ENCODE data around the gene TCEA3. TPM values are rescaled to one million over a fixed set of nuclear protein-coding genes. Genes with fewer than 3 reads are reported as not detected.

The TCEA3 gene
- total and polyA plus RNA-seq, 10 of the 15 experiments (the other 5 are each of a cell fraction or from before 2014, with no cell fraction given): 0.06 to 0.23 (median 0.08) TPM; not detected in 7

GRCh38 chr1:23463286-23463685 lies 38.7 kb upstream of the TCEA3 start:
- Histone ChIP-seq H3K4me2 (ENCODE audit: control insufficient read depth, insufficient read depth) (no peak overlapping the region), H3K9me3 (replicated peaks; ENCODE audit: control insufficient read depth, insufficient read depth, low read length) (no peaks in the 10 kb centered on the region), H4K20me1 (ENCODE audit: control insufficient read depth, insufficient read depth) (no peaks in the 10 kb centered on the region), H3K36me3 (ENCODE audit: control insufficient read depth in 2 of 2, insufficient read depth in 2 of 2, low read length in 1 of 2) (no peaks in the 10 kb centered on the region), H3K27ac (ENCODE audit: control insufficient read depth, insufficient read depth) (no peak overlapping the region), H3K79me2 (ENCODE audit: control insufficient read depth, insufficient read depth, low read length) (no peaks in the 10 kb centered on the region), H3K9ac (ENCODE audit: control insufficient read depth, insufficient read depth, low read length) (no peak overlapping the region), H3K4me1 (ENCODE audit: control insufficient read depth, insufficient read depth, low read length) (no peaks in the 10 kb centered on the region), H2AFZ (ENCODE audit: control insufficient read depth, low read depth, low read length) (no peak overlapping the region), H3K27me3 (replicated peaks in 1 of 2; ENCODE audit: control insufficient read depth in 2 of 2, insufficient read depth in 2 of 2, low read length in 1 of 2) (no peaks in the 10 kb centered on the region; a peak in 1 of 4 replicates), H3K4me3 (no peak overlapping the region)
- ChIA-PET RAD21 (ENCODE audit: unreplicated experiment) (no interaction called here), SMC1A (ENCODE audit: uncharacterized antibody, unreplicated experiment) (no interaction called here), POLR2A (no interaction called here), CTCF (interaction anchor here (0.5 kb wide), 1 partner anchor 194 kb away, joined by 3 read pairs; no protein-coding TSS in a partner anchor)
- ATAC-seq: no peak
- no peak for DNase-seq (ENCODE audit: low read depth, low spot score)
- WGBS (ENCODE audit: insufficient coverage, insufficient replicate concordance, low lambda C conversion rate, missing lambda C conversion rate): 0% methylated on average over 3 of the region's 3 CpGs
- in situ Hi-C loops (cut with MboI) (no loop called here), intact Hi-C loops (cut with micrococcal nuclease; ENCODE audit: unreplicated experiment) (no loop called here)
- FAIRE-seq: no peak
- no TSS peak for BruUV-seq (replicated peaks)
- TF ChIP-seq TCF3 (IDR thresholded peaks at IDR 0.05; ENCODE audit: borderline replicate concordance, insufficient read depth, low read depth, low read length) (no peak), TCF12 (IDR thresholded peaks at IDR 0.05; ENCODE audit: low read depth, low read length) (no peak), MYC (IDR thresholded peaks at IDR 0.05; ENCODE audit: insufficient read depth, insufficient read length, insufficient replicate concordance, low read length, severe bottlenecking) (no peak), EGR1 (IDR thresholded peaks at IDR 0.05; ENCODE audit: borderline replicate concordance in 1 of 2, low read depth in 2 of 2, low read length in 2 of 2) (no peak), ZNF217 (IDR thresholded peaks at IDR 0.05) (no peak), MEF2B (IDR thresholded peaks at IDR 0.05; ENCODE audit: partially characterized antibody, poor library complexity, severe bottlenecking) (no peak), YBX1 (IDR thresholded peaks at IDR 0.05) (no peak), POU2F2 (IDR thresholded peaks at IDR 0.05; ENCODE audit: borderline replicate concordance, low read depth, low read length) (no peak), POLR2AphosphoS2 (IDR thresholded peaks at IDR 0.05; ENCODE audit: low read depth, low read length) (no peak)
